Epithelial cell of prostate (primary cell): Measurements from ENCODE around the gene C10orf67.
"Not testable (repeated sequence)": the region's sequence is repeated elsewhere in the genome, so short reads cannot be mapped to it uniquely, and the experiment has no call there.

Source experiments
- DNase-seq: peaks from one replicate; pipeline ENCODE4 v3.0.0-alpha.2; 2011; ENCODE audit warnings: low read depth, low spot score
- H3K27ac ChIP-seq: fragments of 450-650 bp; 2 replicates; pipeline ENCODE4 v1.5.1; 2017; ENCODE audit warnings: mild to moderate bottlenecking

C10orf67 gene

GRCh38 chr10:23330948-23331347 lies 13.6 kb downstream of the C10orf67 start:
- no peak for DNase-seq

GRCh38 chr10:23326544-23327307 lies 17.9 kb downstream of the C10orf67 start:
- DNase-seq: no peak
- no peak overlapping the region for H3K27ac ChIP-seq

More at GRCh38 chr10:23330948-23331347, 13.6 kb downstream of the C10orf67 start:
- H3K27ac ChIP-seq: no peak overlapping the region

GRCh38 chr10:23325132-23325531 lies 19.5 kb downstream of the C10orf67 start:
- H3K27ac ChIP-seq: no peak overlapping the region
- DNase-seq: no peak

GRCh38 chr10:23324351-23324750 lies 20.2 kb downstream of the C10orf67 start:
- DNase-seq: no peak
- H3K27ac ChIP-seq: no peak overlapping the region

- DNase-seq: no peak
- H3K27ac ChIP-seq: no peak overlapping the region
Measured at GRCh38 chr10:23322082-23322481, 22.5 kb downstream of the C10orf67 start.

GRCh38 chr10:23319835-23320234 lies 24.8 kb downstream of the C10orf67 start:
- H3K27ac ChIP-seq: no peak overlapping the region
- DNase-seq: no peak

- no peak overlapping the region for H3K27ac ChIP-seq
- no peak for DNase-seq
Measured at GRCh38 chr10:23318359-23318758, 26.2 kb downstream of the C10orf67 start.

- no peak for DNase-seq
- no peak overlapping the region for H3K27ac ChIP-seq
Measured at GRCh38 chr10:23317416-23317815, 27.2 kb downstream of the C10orf67 start.

GRCh38 chr10:23316406-23316805 lies 28.2 kb downstream of the C10orf67 start:
- H3K27ac ChIP-seq: no peak overlapping the region
- DNase-seq: no peak

GRCh38 chr10:23315966-23316365 lies 28.6 kb downstream of the C10orf67 start:
- no peak for DNase-seq
- no peak overlapping the region for H3K27ac ChIP-seq

- peak; percentile 43 for DNase-seq
- no peak overlapping the region for H3K27ac ChIP-seq
Measured at GRCh38 chr10:23314835-23315239, 29.8 kb downstream of the C10orf67 start.

- no peak overlapping the region for H3K27ac ChIP-seq
- no peak for DNase-seq
Measured at GRCh38 chr10:23311034-23311433, 33.6 kb downstream of the C10orf67 start.

GRCh38 chr10:23310404-23310803 lies 34.2 kb downstream of the C10orf67 start:
- no peak for DNase-seq
- no peak overlapping the region for H3K27ac ChIP-seq

- H3K27ac ChIP-seq, DNase-seq: not testable (repeated sequence)
Measured at GRCh38 chr10:23299961-23300360, 44.6 kb downstream of the C10orf67 start.

GRCh38 chr10:23294638-23295247 lies 49.9 kb downstream of the C10orf67 start:
- DNase-seq: no peak
- no peak overlapping the region for H3K27ac ChIP-seq

GRCh38 chr10:23293973-23294590 lies 50.5 kb downstream of the C10orf67 start:
- H3K27ac ChIP-seq: no peak overlapping the region
- no peak for DNase-seq

- DNase-seq: no peak
- H3K27ac ChIP-seq: no peak overlapping the region
Measured at GRCh38 chr10:23293145-23293724, 51.4 kb downstream of the C10orf67 start.

GRCh38 chr10:23291551-23292334 lies 52.9 kb downstream of the C10orf67 start:
- DNase-seq: no peak
- no peak overlapping the region for H3K27ac ChIP-seq

- no peak for DNase-seq
- no peak overlapping the region for H3K27ac ChIP-seq
Measured at GRCh38 chr10:23284674-23285335, 59.8 kb downstream of the C10orf67 start.

- H3K27ac ChIP-seq: no peak overlapping the region
Measured at GRCh38 chr10:23284155-23284554, 60.4 kb downstream of the C10orf67 start.

More at GRCh38 chr10:23284155-23284554, 60.4 kb downstream of the C10orf67 start:
- DNase-seq: no peak
